Measurements from ENCODE around the gene MR1.

Gene MR1

GRCh38 chr1:181064011-181064623 lies 30.3 kb downstream of the MR1 start:
- TF ChIP-seq POLR2A (IDR thresholded peaks at IDR 0.05; ENCODE audit: low read length), result no peak
- no peak for TF ChIP-seq GATA1 (IDR thresholded peaks at IDR 0.05; ENCODE audit: low read depth, low read length)
- no peak for DNase-seq

- TF ChIP-seq POLR2A (IDR thresholded peaks at IDR 0.05; ENCODE audit: low read length) (no peak), GATA1 (IDR thresholded peaks at IDR 0.05; ENCODE audit: low read depth, low read length) (no peak)
- DNase-seq, result no peak
Observed at GRCh38 chr1:181064702-181065101, 30.9 kb downstream of the MR1 start.

GRCh38 chr1:181073638-181074037 lies 39.9 kb downstream of the MR1 start:
- TF ChIP-seq GATA1 (IDR thresholded peaks at IDR 0.05; ENCODE audit: low read depth, low read length) (no peak), POLR2A (IDR thresholded peaks at IDR 0.05; ENCODE audit: low read length) (no peak)
- DNase-seq, result no peak

GRCh38 chr1:181075766-181076350 lies 42.1 kb downstream of the MR1 start:
- DNase-seq, result no peak
- TF ChIP-seq POLR2A (IDR thresholded peaks at IDR 0.05; ENCODE audit: low read length) (no peak), GATA1 (IDR thresholded peaks at IDR 0.05; ENCODE audit: low read depth, low read length) (no peak)

- TF ChIP-seq GATA1 (IDR thresholded peaks at IDR 0.05; ENCODE audit: low read depth, low read length) (no peak), POLR2A (IDR thresholded peaks at IDR 0.05; ENCODE audit: low read length) (no peak)
- no peak for DNase-seq
Observed at GRCh38 chr1:181076852-181077251, 43.1 kb downstream of the MR1 start.

- TF ChIP-seq GATA1 (IDR thresholded peaks at IDR 0.05; ENCODE audit: low read depth, low read length), result no peak
- TF ChIP-seq POLR2A (IDR thresholded peaks at IDR 0.05; ENCODE audit: low read length), result no peak
- no peak for DNase-seq
Observed at GRCh38 chr1:181077576-181078242, 43.9 kb downstream of the MR1 start.

- TF ChIP-seq GATA1 (IDR thresholded peaks at IDR 0.05; ENCODE audit: low read depth, low read length) (no peak), POLR2A (IDR thresholded peaks at IDR 0.05; ENCODE audit: low read length) (no peak)
- no peak for DNase-seq
Observed at GRCh38 chr1:181079382-181079781, 45.6 kb downstream of the MR1 start.

- no peak for DNase-seq
- no peak for TF ChIP-seq GATA1 (IDR thresholded peaks at IDR 0.05; ENCODE audit: low read depth, low read length)
- no peak for TF ChIP-seq POLR2A (IDR thresholded peaks at IDR 0.05; ENCODE audit: low read length)
Observed at GRCh38 chr1:181079920-181080319, 46.1 kb downstream of the MR1 start.

GRCh38 chr1:181080556-181080955 lies 46.8 kb downstream of the MR1 start:
- no peak for TF ChIP-seq GATA1 (IDR thresholded peaks at IDR 0.05; ENCODE audit: low read depth, low read length)
- DNase-seq, result no peak

GRCh38 chr1:181081395-181081794 lies 47.6 kb downstream of the MR1 start:
- TF ChIP-seq POLR2A (IDR thresholded peaks at IDR 0.05; ENCODE audit: low read length), result no peak
- no peak for TF ChIP-seq GATA1 (IDR thresholded peaks at IDR 0.05; ENCODE audit: low read depth, low read length)
- DNase-seq, result no peak

- peak; percentile 78 to 79 for DNase-seq
- no peak for TF ChIP-seq POLR2A (IDR thresholded peaks at IDR 0.05; ENCODE audit: low read length)
- no peak for TF ChIP-seq GATA1 (IDR thresholded peaks at IDR 0.05; ENCODE audit: low read depth, low read length)
Observed at GRCh38 chr1:181083842-181084605, 50.2 kb downstream of the MR1 start.

GRCh38 chr1:181084606-181084969 lies 50.8 kb downstream of the MR1 start:
- TF ChIP-seq GATA1 (IDR thresholded peaks at IDR 0.05; ENCODE audit: low read depth, low read length) (no peak), POLR2A (IDR thresholded peaks at IDR 0.05; ENCODE audit: low read length) (no peak)
- DNase-seq, result no peak

- TF ChIP-seq GATA1 (IDR thresholded peaks at IDR 0.05; ENCODE audit: low read depth, low read length) (no peak), POLR2A (IDR thresholded peaks at IDR 0.05; ENCODE audit: low read length) (no peak)
- DNase-seq, result no peak
Observed at GRCh38 chr1:181086091-181086490, 52.3 kb downstream of the MR1 start.

GRCh38 chr1:181086926-181087325 lies 53.1 kb downstream of the MR1 start:
- TF ChIP-seq GATA1 (IDR thresholded peaks at IDR 0.05; ENCODE audit: low read depth, low read length) (no peak), POLR2A (IDR thresholded peaks at IDR 0.05; ENCODE audit: low read length) (no peak)
- no peak for DNase-seq

All from erythroblast (primary cell).